ENCODE results near the gene MRPS21.
"Not testable (repeated sequence)": the region's sequence is repeated elsewhere in the genome, so short reads cannot be mapped to it uniquely, and the experiment has no call there.

The MRPS21 gene

GRCh38 chr1:150281758-150282557, 11.7 kb upstream of the MRPS21 start, which contains the start of gene CIART:
CIART (plus strand) TSS chr1:150282554; CDS start chr1:150283268, 714 bp downstream.
- DNase-seq (ENCODE audit: low read depth) = no peak

GRCh38 chr1:150282558-150282958, 11.1 kb upstream of the MRPS21 start:
- no peak for DNase-seq (ENCODE audit: low read depth)

- no peak for DNase-seq (ENCODE audit: low read depth)
Observed at GRCh38 chr1:150283260-150283659, 10.4 kb upstream of the MRPS21 start.

- no peak for DNase-seq (ENCODE audit: low read depth)
Observed at GRCh38 chr1:150288382-150288781, 5.3 kb upstream of the MRPS21 start.

GRCh38 chr1:150288822-150289221, 4.8 kb upstream of the MRPS21 start:
- DNase-seq (ENCODE audit: low read depth) = no peak

- DNase-seq (ENCODE audit: low read depth) = no peak
Observed at GRCh38 chr1:150295476-150295875, 1.8 kb downstream of the MRPS21 start.

GRCh38 chr1:150299716-150300115, 6.1 kb downstream of the MRPS21 start:
- DNase-seq (ENCODE audit: low read depth) = no peak

GRCh38 chr1:150302338-150302737, 8.7 kb downstream of the MRPS21 start:
- no peak for DNase-seq (ENCODE audit: low read depth)

GRCh38 chr1:150302902-150303301, 9.2 kb downstream of the MRPS21 start:
- no peak for DNase-seq (ENCODE audit: low read depth)

- not testable (repeated sequence) for DNase-seq (ENCODE audit: low read depth)
Observed at GRCh38 chr1:150308585-150308984, 14.9 kb downstream of the MRPS21 start.

GRCh38 chr1:150309758-150310508, 16.3 kb downstream of the MRPS21 start:
- no peak for DNase-seq (ENCODE audit: low read depth)

- no peak for DNase-seq (ENCODE audit: low read depth)
Observed at GRCh38 chr1:150311762-150312161, 18.1 kb downstream of the MRPS21 start.

GRCh38 chr1:150314691-150315090, 21.0 kb downstream of the MRPS21 start:
- DNase-seq (ENCODE audit: low read depth) = not testable (repeated sequence)

GRCh38 chr1:150320667-150320978, 27.0 kb downstream of the MRPS21 start:
- no peak for DNase-seq (ENCODE audit: low read depth)

- no peak for DNase-seq (ENCODE audit: low read depth)
Observed at GRCh38 chr1:150321826-150322166, 28.1 kb downstream of the MRPS21 start.

GRCh38 chr1:150322310-150322709, 28.6 kb downstream of the MRPS21 start:
- no peak for DNase-seq (ENCODE audit: low read depth)

- DNase-seq (ENCODE audit: low read depth) = no peak
Observed at GRCh38 chr1:150332651-150333290, 39.1 kb downstream of the MRPS21 start.

- DNase-seq (ENCODE audit: low read depth) = no peak
Observed at GRCh38 chr1:150346316-150346715, 52.7 kb downstream of the MRPS21 start.

- no peak for DNase-seq (ENCODE audit: low read depth)
Observed at GRCh38 chr1:150352866-150353265, 59.2 kb downstream of the MRPS21 start.

Measured in stimulated activated CD8-positive, alpha-beta memory T cell treated with anti-CD3 and anti-CD28 coated beads, Interleukin-15, amount 100 ng/mL, for 24 hours (primary cell).